Measurements from ENCODE around the gene ANO10. TPM values are rescaled to one million over a fixed set of nuclear protein-coding genes. Genes with fewer than 3 reads are reported as not detected.
A peak's percentile ranks its signal among the peaks of the same experiment; 100 is the strongest.
"Not testable (repeated sequence)": the region's sequence is repeated elsewhere in the genome, so short reads cannot be mapped to it uniquely, and the experiment has no call there.

The ANO10 gene
- total and polyA plus RNA-seq, 11 donors: 8.3 to 29.8 (median 15.8) TPM

DNA sequence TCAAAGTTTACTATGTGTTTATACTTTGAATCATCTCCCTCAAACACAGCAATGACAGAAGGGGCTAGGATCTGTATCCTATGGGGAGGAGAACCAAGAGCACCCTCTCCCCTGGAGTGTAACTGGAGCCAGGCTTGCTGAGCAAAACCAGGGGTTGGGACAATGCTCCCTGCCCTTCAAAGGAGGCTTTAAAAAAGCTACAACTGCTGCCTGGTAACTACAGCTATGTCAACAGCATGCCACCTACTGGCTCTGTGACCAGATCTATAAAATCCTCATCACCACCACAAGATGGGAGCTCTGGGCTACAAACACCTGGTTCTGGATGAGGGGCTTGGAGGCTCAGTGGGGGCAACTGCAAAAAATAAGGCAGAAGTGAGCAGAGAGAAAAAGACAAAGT, 61.9 kb downstream of the ANO10 start:
- peaks cover 0 to 37% (median 13%) of the 10 kb centered on the region in 9 donors for H3K36me3 ChIP-seq
- intact Hi-C loops (cut with DNase I): no loop called here
- ATAC-seq (peak in 1 of 4 donors; percentile 62), DNase-seq (no peak)
- H3K27ac ChIP-seq: no peak overlapping the region
- H3K27me3 ChIP-seq: no peaks in the 10 kb centered on the region
- H3K9me3 ChIP-seq: no peaks in the 10 kb centered on the region
- no peaks in the 10 kb centered on the region for H3K4me1 ChIP-seq
- TF ChIP-seq POLR2A (IDR thresholded peaks at IDR 0.05): no peak
- TF ChIP-seq, protein P1, sequence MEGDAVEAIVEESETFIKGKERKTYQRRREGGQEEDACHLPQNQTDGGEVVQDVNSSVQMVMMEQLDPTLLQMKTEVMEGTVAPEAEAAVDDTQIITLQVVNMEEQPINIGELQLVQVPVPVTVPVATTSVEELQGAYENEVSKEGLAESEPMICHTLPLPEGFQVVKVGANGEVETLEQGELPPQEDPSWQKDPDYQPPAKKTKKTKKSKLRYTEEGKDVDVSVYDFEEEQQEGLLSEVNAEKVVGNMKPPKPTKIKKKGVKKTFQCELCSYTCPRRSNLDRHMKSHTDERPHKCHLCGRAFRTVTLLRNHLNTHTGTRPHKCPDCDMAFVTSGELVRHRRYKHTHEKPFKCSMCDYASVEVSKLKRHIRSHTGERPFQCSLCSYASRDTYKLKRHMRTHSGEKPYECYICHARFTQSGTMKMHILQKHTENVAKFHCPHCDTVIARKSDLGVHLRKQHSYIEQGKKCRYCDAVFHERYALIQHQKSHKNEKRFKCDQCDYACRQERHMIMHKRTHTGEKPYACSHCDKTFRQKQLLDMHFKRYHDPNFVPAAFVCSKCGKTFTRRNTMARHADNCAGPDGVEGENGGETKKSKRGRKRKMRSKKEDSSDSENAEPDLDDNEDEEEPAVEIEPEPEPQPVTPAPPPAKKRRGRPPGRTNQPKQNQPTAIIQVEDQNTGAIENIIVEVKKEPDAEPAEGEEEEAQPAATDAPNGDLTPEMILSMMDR (IDR thresholded peaks at IDR 0.05): peak in 1 of 12 donors; percentile 4
- no peak overlapping the region for H3K4me3 ChIP-seq

GRCh38 chr3:43558171-43558570, 63.6 kb downstream of the ANO10 start:
- WGBS, 4 donors: 66 to 77% (median 73%) methylated on average over 1 of the region's 1 CpG
- Histone ChIP-seq H3K9me3 (no peaks in the 10 kb centered on the region), H3K4me1 (no peaks in the 10 kb centered on the region), H3K4me3 (no peak overlapping the region), H3K27ac (no peak overlapping the region), H3K27me3 (no peaks in the 10 kb centered on the region), H3K36me3 (peaks cover 0 to 41% (median 21%) of the 10 kb centered on the region in 9 donors)
- ATAC-seq (no peak), DNase-seq (no peak)
- TF ChIP-seq POLR2A (IDR thresholded peaks at IDR 0.05): no peak
- TF ChIP-seq, protein P1 (IDR thresholded peaks at IDR 0.05): no peak
- intact Hi-C loops (cut with DNase I): no loop called here

GRCh38 chr3:43549626-43550290, 72.1 kb downstream of the ANO10 start:
- no peak overlapping the region for H3K27ac ChIP-seq
- DNase-seq (no peak), ATAC-seq (no peak)
- no peaks in the 10 kb centered on the region for H3K9me3 ChIP-seq
- no peak overlapping the region for H3K4me3 ChIP-seq
- no peak for TF ChIP-seq POLR2A (IDR thresholded peaks at IDR 0.05)
- TF ChIP-seq, protein P1 (IDR thresholded peaks at IDR 0.05): no peak
- 91 to 96% (median 94%) methylated on average over 4 of the region's 4 CpGs for WGBS, 4 donors
- H3K27me3 ChIP-seq: no peaks in the 10 kb centered on the region
- no peaks in the 10 kb centered on the region for H3K4me1 ChIP-seq
- peaks cover 0 to 26% (median 9%) of the 10 kb centered on the region in 9 donors for H3K36me3 ChIP-seq
- intact Hi-C loops (cut with DNase I): loop anchor here in 6 of 10 donors (10.0 kb wide), 6 partner anchors 145 to 655 kb away; partner anchors contain the start of gene ABHD5 (in 1 of the 6)

DNA sequence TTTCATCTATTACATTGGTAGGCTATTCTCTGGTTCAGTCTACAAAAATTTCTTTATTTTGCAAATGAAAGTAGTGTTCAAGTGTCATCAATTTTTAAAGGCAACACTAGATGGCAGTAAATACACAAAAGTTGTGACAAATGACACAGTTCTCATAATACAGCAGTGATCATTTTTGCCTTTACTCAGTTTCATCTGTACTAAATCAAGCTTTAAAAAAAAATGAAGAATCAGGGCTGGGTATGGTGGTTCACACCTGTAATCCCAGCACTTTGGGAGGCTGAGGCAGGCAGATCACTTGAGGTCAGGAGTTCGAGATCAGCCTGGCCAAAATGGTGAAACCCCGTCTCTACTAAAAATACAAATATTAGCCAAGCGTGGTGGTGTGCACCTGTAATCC, 77.5 kb downstream of the ANO10 start:
- H3K27ac ChIP-seq, H3K27me3 ChIP-seq, H3K9me3 ChIP-seq, H3K4me1 ChIP-seq, DNase-seq, H3K4me3 ChIP-seq: not testable (repeated sequence)
- TF ChIP-seq, protein P1 (IDR thresholded peaks at IDR 0.05): peak; percentile 43 to 72 (median 60)
- intact Hi-C loops (cut with DNase I): loop anchor here in 9 of 10 donors (1.0 to 10.0 kb wide), 11 partner anchors 148 to 661 kb away; partner anchors contain the start of gene ABHD5 (in 2 of the 9)
- ATAC-seq: peak in 1 of 4 donors; percentile 58
- 94 to 98% (median 98%) methylated on average over 3 of the region's 3 CpGs for WGBS, 4 donors
- H3K36me3 ChIP-seq: peaks cover 0 to 13% (median 5%) of the 10 kb centered on the region in 9 donors

Measured in heart left ventricle (tissue), 16 donors.